Amniotic stem cell (primary cell): ENCODE data around the gene BTBD16.

Experiments used
- DNase-seq: peaks from one replicate; lab custom pipeline; 2025; lab: John Stamatoyannopoulos, UW

BTBD16 gene

DNA sequence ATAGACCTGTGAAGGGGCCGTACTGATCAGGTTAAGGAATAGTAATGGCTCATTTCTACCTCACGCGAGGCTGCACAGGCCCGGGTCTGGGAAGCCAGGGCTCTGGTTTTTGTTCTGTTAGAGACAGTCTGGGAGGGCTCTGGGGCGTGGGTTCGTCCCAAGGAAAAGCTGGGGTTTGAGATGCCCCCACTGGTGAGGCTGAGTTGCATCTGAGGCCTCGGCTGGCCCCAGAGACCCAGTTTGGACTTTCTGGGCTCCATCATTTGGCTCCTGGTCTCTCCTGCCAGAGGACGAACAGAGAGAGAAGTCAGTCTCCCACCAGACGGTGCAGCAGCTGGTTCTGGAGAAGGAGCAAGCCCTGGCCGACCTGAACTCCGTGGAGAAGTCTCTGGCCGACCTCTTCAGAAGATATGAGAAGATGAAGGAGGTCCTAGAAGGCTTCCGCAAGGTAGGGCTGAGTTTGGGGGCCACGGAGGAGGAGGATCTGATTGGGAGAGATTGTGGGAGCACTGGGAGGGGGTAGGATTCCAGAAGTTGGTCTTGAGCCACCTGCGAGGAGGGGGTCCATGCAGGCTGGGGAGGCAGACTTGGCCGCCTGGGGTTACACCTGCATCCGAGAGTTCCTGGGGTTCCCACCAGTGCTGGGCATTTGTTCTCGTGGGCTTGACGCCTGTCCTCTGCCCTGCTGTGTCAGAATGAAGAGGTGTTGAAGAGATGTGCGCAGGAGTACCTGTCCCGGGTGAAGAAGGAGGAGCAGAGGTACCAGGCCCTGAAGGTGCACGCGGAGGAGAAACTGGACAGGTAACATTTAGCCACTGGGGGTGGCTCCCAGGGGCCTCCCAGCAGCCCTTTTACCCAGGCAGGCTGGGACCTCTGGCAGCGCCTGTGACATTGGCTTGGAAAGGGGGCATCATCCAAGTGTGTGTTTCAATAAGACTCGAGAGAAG is 22.5 kb upstream of the BTBD16 start:
- DNase-seq: no peak

- no peak for DNase-seq
Measured at GRCh38 chr10:122249303-122249850, 21.7 kb upstream of the BTBD16 start.

DNA sequence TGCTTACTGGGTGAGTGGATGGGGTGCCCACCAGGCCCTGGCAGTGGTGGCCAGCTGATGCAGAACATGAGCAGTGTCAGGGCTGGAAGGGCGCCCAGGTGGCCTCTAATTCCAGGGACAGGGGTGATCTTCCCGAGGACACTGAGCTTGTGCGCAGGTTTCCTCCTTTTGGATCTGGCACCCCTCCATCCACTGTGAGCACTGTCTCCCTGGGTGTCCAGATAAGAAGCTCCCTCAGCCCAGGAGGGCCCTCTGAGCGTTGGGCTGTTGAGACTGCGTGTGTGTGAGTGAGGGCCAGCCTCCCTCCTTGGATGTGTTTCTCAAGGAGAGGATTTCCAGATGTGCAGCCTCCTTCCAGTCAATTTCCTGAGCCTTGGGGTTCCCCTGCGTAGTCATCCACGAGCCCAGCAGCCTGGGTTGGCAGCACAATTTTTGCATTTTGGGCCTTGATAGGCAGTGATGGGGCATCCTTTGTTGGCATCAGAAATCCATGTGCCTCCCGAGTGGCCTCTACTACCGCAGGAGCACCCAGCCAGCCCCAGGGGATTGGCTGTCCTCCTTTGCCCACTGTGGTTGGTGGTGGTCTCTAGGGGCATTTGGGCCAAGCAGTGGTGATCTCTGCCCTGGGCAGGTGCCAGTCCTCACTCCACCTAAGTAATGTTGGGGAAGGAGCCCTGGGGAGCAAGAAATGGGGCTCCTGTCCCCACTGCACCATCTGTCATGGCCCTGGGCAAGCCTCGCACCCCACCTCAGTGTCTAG is 20.9 kb upstream of the BTBD16 start:
- no peak for DNase-seq

DNA sequence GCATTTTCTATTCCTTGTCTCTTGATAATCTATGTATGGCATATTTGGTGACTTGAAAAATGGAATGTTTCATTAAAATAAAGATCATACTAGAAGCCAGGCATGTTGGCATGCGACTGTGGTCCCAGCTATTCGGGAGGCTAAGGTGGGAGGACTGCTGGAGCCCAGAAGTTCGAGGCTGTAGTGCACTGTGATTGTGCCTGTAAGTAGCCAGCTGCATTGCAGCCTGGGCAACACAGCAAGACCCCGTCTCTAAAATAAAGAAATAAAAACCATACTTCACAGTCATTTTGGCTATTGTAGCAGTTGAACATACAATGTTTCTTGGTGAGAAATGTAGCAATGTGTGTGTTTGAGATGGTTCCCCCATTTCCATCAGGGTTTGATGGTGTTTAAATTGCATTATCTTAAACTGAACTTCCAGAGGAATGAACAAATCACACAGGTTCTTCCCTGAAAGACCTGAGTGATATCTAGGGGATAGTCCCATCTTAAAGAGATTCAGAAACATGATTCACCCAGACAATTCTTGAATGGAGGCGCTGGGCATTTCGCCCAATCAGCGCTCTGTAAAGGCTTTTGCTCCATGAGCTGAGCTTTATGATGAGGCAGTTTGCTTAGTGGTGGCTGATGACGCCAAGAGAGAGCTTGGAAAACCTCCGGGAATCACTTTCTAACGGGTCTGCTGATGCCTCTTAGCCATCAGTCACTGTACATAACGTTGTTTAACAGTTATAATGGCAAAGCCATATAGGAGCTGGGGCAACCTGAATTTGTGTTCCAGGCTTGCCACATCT is 19.4 kb upstream of the BTBD16 start:
- no peak for DNase-seq

DNA sequence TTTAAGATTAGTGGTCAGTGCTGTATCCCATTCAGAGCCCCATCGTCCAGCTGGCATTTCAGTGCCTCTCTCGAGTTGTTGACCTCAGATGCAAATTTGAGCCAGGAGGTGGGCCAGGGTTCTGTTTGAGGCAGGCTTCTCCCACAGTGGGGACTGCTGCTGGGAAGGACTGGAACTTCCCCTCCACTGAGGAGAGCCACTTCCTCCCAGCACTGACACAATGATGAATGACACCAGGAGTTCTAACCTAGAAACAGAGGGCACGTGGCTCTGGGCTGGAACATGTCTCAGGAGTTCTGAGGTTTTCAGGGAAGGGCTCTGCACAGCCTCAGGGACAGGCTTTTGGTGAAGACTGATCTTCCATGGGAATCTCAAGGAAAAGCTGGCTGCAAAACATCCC is 18.3 kb upstream of the BTBD16 start:
- DNase-seq: no peak

GRCh38 chr10:122253605-122254004 is 17.5 kb upstream of the BTBD16 start:
- no peak for DNase-seq

DNA sequence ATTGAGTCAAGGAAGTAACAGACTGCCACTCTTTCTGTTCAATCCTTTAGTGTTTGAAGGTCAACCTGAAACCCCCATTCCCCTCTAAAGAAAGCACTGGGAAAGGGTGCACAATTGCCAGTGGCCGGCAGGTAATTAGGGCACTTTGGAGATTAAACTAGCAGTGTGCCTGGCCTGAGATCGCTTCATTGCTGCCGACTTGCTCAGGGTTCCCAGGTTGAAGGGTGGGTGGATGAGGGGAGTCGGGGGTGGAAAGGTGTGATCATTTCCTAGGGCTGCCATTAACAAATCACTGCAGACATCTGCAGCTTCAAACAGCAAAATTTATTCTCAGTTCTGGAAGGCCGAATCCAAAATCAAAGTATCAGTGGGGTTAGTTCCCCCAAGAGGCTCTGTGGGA is 16.3 kb upstream of the BTBD16 start:
- DNase-seq: no peak

GRCh38 chr10:122255509-122256301 is 15.4 kb upstream of the BTBD16 start:
- DNase-seq: no peak

- DNase-seq: no peak
Measured at GRCh38 chr10:122257041-122257440, 14.1 kb upstream of the BTBD16 start.

DNA sequence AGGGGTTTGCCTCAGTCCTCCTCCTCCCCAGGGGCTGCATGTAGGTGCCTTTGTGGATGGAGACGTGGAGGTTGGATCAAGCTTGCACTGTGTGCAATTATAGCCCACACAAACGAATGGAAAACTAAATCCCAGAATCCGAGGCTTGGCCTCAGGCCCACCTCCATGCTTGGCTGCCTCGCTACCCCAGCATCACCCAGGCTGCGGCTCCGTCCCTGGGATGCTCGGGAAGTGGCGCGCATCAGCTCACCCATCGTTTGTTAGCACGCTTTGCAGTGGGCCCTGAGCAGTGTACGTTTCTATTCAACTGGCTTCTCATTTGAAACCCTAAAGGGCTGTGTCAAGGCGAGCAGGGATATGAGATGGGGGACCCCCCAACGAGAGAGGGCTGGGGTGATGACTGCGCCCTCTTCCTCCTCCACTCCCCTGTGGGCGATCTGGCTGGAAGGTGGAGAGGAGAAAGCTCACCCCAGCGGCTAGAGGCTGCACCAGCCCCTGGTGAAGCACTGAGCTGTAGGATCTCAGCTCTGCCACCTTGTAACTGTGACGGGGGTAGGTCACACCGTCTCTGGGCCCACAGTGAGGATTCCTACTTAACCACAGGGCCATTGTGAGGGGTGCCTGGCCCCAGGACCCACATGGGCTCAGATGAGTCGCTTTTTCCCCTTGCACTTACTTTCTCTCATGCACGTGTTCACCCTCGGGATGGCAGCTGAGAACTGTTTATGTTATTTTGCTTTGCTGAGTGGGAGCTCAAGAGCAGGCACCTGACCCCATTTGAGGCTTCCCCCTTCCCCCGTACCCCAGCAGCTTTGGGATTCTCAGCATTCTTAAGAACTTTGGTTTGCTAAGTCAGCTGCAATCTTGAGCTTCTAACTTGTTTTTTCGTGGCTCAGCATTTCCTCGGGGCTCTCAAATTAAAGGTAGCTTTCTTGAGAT is 12.7 kb upstream of the BTBD16 start:
- DNase-seq: no peak

DNA sequence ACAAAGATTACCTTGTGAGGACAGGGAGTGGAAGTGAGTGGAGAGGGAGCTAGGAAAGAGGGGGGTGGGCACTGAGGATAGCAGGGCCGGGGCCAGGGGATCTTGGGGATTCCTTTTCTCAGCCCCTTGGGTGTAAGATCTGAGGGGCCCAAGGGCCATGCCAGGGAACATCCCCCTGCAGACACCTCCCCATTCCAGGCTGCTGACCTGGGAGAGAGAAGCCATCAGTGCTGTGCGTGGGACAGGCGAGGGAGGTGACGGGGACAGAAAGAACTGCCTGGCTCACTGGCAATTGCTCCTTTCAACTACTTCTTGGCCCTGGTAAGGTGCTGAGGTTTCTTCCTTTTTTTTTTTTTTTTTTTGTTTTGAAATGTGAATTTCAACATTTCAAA is 12.0 kb upstream of the BTBD16 start:
- no peak for DNase-seq

- no peak for DNase-seq
Measured at GRCh38 chr10:122261584-122261983, 9.5 kb upstream of the BTBD16 start.

- DNase-seq: peak; percentile 53
Measured at GRCh38 chr10:122263971-122264370, 7.1 kb upstream of the BTBD16 start.

DNA sequence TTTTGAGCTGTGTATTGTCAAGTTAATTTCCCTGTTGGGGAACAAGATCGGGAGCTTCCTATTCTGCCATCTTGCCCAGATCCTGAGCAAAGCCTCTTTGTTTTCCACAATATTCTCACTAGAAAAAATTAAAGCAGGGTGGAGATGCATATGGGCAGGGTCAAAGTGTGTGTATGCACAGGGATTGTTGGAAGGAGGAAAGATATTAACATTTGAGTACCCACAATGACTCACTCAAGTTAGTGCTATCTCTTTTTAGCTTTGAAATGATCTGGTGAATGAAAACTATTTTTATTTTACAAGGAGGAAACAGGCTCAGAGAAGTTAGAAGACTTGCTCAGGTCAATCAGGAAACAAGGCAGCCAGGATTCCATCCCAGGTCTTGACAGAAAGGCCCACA is 6.7 kb upstream of the BTBD16 start:
- no peak for DNase-seq

DNA sequence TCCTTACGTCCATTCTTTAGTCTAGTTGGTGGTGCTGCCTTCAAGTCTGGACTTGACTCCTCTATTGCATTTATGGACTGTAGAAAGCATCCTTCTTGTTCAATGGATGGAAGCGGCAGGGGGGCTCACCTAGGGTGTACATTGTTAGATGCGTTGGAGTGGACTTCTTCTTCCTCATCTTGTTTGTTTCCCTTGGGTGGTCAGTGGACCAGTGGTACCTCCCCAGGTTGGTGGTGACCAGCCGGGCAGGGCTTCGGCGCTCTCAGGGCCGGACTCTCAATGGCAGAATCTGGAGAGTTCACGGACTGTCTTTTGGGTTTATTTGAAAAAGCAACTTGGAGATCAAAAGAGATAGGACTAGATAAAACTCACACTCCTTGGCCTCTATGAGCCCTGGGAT is 6.2 kb upstream of the BTBD16 start:
- DNase-seq: no peak

DNA sequence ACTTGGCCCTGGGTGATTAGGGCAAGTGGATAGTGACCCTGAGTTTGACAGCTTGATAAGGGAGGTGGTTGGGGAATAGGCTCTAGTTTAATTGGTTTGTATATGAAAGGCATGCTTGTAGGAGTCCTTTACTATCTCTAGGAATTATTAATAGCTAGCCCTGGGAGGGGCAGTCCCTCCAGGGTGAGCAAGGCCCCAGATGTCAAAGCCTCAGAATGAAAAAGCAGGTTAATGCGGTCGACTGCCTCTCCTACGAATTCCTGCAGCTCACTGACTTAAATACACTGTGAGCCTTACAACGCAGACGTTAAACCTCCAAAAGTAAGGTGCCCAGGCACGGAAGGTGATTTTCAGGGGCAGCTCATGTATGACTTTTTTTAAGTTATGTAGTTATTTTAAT is 5.2 kb upstream of the BTBD16 start:
- DNase-seq: no peak

DNA sequence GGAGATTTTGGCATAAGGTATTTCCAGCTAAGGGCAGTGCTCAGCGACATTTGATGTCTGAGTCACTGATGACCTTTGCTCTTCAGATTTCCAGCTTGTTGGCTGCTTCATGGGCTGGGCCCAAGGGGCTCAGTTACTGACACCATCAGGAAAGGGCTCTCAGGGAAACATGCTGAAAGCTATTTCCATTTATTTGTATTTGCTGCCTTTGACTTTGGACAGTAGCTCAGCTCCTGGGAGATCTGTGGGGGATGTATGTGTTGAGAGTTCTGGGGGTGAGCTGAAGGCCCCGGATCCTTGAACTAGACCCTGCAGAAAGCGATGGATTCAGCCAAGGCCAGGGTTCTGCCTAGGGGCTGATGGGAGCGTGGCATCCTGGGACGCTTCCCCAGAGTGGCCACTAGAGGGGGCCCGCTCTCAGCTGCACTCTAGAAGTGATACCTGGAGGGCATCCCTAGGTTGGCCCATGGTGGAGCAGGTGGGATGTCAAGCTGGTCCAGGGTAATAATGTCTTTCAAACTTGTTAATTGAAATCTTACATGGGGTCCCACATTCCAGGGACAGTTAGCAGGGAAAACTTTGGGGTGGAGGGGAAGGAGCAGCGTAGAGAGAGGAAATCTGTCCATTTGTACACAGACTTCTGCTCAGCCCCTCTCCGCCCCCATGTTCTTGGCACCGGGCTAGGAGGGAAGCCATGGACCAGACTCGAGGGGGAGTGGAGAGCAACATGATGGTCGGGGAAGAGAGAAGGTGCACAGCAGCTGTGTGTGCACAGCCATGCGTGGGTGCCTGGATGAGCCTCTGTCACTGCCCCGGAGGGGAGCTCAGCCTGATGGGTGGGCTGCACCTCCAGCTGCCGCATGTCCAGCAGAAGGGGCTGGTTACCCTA is 3.0 kb upstream of the BTBD16 start:
- DNase-seq: no peak

DNA sequence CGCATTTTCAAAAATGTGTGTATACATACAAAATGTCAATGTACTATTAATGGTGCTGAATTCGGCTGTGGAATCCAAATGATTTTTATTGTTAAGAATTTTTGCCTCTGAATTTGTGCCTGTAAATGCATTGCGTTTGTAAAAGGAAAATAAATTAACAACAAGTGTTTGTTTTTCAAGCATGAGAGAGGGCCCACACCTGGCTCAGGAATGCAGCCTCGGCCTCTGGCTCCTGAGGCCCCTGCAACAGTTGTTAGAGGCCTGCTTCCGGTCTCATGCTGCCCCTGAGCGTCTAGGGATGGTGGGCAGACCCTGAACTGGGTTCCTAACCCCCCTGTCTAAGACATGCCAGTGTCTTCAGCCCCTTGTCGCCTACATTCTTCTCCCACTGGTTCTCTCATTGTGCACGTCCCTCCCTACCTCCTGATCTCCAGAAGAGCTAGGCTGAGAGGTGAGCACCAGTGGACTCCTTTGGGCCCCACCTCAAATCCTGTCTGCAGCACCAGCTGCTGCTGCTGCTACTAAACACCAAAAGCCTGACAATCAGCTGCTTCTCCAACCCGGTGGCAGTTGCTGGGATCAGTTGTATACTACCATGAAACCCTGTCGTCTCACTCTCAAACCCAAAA is 1.9 kb upstream of the BTBD16 start:
- no peak for DNase-seq
